Medulla oblongata (tissue), 1 donor: ENCODE results near the gene RALGAPA2.

Source experiments
- DNase-seq: peaks from one replicate; pipeline ENCODE4 v3.0.0-alpha.2; 2015; ENCODE audit errors: extremely low spot score

RALGAPA2 gene

DNA sequence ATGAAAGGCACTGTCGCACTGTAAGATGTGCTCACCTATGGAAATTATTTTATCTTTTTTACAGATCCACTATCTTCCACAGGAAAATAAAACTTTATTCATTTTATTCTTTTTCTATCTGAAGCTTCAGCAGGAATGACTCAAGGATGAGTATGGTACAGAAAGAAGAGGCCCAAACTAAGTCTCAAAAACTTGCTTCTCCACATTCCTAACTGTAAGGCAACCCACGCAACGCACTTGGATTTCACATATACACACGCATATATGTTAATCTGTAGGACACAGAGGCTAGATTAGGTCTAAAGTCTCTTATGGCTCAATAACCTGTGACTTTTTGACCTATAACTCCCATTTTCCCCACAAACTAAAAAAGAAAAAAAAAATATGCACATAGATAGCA is 81.9 kb downstream of the RALGAPA2 start:
- no peak for DNase-seq

DNA sequence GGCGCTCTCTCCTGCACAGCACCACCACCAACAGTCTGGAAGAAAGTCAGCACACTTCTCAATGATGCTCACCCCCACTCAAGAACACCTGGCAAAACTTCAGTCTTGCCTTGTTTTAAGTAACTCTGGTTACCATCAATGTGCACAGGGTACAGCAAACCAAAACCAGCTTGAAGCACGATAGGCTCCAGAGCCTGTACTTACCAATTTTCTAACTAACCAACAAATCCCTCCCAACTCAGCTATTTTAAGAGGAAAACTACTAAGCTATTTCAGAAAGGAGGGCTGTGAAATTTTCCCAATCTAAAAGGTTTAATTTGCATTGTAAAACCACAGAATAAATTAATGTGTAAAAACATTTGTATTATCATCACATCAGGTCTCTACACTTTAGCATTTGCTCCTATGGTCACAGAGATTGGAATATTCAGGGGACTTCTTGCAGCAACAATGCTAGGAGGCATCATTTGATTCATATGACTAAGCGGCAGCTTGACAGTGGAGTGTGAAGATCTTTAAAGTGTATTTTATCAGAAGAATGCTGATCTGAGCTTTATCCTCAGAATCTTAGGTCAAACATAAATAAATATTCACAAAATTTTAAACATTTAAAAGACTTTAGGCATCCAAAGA is 82.8 kb downstream of the RALGAPA2 start:
- no peak for DNase-seq

DNA sequence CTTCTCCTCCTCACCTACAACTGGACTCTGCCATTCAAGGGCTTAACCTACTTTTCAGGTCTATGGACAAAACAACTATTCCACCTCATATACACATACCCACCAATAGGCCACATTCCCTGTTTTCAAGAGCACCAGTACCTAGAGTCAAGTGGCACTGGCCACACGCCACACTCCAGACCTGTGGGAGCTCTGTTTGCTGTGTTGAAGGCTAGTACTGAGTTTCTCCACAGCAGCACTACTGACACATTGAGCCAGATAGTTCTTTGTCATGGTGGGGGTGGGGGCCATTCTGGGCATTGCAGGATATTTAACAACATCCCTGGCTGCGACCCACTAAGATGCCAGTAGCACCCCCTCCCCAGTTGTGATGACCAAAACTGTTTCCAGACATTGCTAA is 84.1 kb downstream of the RALGAPA2 start:
- DNase-seq = no peak

DNA sequence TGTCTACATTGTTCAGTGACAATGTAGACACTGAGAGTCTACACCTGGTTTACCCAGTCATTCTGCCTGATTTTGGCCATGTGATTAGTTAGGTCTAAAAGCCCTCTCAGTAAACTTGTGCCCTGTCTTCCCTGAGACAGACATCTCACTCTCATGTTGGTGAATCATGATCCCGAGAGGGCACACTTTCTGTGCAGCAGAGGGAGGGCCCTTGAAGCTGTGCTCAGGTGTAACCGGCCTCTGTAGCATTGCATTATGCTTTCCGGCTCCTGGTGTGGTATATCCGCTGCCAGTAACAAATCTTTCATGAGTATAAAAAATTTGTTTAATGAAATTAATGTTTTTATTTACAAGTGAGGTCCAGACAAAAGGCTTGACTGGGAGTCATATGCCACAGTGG is 85.0 kb downstream of the RALGAPA2 start:
- no peak for DNase-seq

DNA sequence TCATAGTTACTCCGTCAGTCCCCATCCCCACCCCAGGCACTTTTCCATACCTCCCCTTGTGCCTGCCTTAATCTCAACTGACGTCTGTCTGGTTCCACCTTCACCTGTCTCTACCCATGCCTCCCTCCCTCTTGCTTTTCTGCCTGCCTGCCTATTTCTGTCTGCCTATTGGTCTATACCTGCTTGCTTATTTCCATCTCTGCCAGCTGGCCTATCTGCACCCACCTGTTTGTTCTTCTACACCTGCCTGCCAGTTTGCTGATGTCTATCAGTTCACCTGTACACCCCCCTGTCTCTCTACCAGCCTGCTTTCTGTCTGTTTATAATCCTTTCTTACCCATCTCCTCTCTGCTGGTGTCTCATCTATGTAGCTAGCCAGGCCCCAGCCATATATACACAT is 87.5 kb downstream of the RALGAPA2 start:
- no peak for DNase-seq

DNA sequence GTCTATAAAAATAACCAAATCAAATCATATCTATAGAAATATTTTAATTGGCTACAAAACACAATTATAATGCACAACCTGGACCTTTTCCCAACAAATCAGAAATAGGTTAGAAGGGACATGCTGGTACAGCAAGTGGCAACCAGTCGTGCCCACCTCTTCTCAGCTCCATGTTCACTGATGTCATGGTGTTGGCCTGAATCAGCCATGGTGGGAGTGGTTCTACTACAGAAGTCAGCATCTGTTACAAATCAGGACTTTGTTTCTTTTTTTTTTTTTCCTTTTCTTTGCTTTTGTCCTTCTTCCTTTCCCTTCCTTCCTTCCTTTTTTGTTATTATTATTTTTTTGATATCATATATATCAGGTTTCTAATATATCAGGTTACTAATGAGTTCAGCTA is 91.2 kb downstream of the RALGAPA2 start:
- DNase-seq = no peak

DNA sequence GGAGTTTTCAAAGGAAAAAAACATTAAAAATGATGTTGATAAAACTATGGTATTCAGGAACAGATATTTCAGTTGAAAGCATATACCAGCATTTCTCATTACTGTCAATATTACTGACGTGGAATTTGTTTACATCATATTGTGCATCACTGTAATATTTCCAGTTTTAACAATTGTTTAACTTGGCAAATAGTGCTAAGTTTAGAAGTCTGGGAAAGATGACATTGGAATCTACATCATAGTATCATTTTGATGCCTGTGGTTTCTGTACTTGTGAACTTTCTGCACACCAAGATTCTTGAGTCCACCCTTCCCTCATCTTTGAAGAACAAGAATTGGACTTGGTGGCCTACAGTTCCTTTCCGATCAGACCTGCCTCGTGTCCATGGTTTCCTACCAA is 98.1 kb downstream of the RALGAPA2 start:
- no peak for DNase-seq

DNA sequence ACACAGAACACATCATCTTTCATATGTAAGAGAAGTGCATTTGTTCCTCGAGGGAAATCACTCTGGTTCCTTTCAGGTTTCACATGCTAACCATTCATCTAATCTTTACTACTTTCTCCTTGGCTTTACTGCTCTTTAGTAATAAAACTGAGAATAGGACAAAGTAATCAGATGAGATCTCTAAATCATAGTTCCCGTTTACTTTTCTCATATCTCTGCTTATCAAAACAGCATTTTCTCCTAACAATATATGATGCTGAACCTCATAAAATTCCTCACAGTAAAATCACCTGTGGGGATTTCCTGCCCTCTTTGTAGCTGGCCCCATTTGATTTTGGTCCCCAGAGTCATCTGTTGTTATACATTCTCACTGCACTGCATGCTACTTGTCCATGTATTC is 100.2 kb downstream of the RALGAPA2 start:
- DNase-seq = no peak

DNA sequence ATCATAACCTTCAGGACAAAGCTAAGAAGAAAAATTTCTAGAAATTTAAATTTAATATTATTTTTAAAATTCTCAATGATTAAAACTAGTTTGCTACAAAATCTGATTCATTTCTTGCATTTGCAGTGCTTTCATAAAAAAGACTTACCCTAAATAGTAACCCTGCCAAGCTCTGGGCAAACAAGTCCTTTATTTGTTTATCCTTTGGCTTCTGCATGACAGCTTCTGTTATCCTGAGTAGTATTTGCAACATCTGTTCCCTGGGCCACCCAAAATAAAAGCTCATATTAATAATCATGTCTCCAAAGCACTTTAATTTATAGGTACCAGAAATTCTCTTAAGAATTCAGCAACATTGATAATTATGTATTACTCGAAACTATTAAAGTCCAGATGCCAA is 101.3 kb downstream of the RALGAPA2 start:
- no peak for DNase-seq

DNA sequence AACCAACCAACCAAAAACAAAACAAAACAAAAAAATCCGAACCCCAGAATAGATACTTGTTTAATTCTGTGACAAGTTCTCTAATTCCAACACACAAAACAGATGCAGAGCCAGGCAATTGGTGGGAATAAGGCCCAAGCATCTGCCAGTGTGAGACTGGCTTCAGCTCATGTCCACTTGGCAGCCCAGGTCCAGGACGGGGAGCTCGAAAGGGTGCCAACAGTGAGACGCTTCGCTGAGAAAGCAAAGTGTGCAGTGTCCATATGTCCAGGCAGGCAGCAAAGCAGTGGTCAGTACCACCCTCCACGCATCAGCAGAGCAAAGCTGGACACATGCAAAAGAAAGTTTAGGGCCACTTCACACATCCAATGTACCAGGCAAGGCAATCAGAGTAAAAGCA is 102.9 kb downstream of the RALGAPA2 start:
- peak; percentile 41 for DNase-seq

DNA sequence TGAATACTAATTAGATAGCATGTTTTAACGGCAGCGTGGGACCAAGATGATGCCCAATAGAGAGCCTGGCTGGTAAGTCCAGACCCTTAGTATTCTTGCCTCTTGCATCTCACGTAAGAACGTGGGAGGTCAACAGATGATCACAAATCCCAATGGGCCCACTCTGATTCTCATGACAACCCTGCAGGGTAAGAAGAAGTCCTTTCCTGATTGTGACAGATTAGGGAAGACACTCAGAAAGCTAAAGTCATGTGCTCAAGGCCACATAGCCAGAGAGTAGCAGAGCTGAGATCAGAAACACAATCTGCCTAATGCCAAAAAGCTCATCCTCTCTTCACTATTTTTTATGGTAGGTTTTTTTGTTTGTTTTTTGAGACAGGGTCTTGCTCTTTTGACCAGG is 103.8 kb downstream of the RALGAPA2 start:
- DNase-seq = no peak

DNA sequence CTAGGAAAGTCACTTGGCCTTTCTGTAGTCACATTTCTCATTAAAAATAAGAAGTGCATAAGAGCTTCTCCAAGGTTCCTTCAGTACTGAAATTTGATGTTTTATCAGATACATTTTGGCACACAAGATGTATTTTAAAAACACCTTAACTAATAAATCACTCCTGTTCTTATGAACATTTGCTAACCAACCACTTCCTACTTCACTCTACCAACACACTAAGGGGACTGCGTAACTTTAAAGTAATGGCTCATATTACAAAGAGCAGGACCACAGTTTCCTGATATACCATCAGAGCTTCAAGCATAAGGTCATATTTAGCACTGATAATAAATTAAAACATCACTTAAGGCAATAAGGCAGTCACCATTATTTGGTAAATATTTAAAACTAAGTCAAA is 104.4 kb downstream of the RALGAPA2 start:
- no peak for DNase-seq

DNA sequence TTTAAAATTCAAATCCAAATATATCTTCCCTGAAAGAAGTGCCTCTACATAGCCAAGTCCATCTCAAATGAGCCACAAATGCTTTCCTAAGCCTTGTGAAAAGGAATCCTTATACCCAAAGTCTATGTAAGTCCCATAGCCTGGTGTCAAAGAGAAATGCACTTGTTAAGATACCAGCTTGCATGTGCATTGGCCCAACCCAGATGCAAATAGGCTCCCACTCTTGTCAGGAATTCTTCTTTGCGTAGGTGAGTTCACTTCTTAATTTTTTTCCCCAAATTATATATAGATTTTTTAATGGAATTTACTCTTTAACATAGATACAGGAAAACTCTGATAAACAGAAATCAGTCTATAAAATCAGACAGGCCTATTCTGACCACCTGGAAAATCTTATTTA is 105.6 kb downstream of the RALGAPA2 start:
- DNase-seq = no peak

DNA sequence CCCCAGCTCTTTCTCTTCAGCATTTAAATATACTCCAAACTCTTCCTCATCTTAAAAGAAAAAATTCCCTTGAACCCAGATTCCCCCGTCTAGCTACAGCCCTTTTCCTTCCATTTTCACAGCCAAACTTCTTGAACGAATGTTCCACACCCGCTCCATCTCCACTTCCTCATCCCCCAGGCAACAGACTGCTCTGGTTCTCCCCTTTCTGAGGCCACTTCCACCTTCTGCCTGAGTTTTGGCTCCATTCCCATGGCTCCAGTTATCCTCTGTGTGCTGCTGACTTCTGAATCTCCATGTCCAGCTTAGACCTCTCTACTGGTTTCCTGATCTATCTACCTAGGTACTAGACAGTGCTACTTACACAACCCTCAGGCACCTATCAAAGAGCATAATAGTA is 106.4 kb downstream of the RALGAPA2 start:
- peak; percentile 45 for DNase-seq

DNA sequence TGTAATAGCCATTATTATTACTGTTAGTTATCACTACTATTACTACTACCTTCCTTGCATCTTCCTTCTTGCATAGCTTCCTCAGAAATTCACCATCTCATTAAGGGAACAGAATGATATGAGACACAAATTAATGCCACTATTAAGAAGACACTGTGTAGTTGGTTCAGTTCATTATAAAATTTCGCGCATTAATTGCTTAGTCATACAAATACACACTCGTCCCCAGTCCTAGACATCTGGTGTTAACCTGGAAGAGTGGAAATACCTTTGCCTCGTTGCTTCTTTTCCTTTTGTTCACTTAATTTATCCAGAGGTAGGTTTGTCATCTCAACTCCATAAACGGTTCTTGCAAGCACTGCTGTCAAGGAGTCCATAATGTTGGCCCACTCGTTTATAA is 107.5 kb downstream of the RALGAPA2 start:
- DNase-seq = no peak

DNA sequence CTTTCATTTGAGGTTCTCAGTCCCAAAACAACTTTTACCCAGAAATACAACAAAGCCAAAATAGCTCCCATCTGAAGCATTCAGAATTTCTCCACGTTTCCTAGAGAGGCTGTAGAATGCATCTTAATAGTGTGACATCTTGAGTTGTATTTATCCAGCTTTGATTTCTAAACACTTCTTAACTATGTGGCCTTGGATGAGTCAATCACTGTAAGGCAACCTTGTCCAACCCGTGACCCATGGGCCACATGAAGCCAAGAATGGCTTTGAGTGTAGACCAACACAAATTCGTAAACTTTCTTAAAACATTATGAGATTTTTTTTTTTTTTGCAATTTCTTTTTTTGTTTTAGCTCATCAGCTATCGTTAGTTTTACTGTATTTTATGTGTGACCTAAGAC is 108.1 kb downstream of the RALGAPA2 start:
- DNase-seq = no peak

DNA sequence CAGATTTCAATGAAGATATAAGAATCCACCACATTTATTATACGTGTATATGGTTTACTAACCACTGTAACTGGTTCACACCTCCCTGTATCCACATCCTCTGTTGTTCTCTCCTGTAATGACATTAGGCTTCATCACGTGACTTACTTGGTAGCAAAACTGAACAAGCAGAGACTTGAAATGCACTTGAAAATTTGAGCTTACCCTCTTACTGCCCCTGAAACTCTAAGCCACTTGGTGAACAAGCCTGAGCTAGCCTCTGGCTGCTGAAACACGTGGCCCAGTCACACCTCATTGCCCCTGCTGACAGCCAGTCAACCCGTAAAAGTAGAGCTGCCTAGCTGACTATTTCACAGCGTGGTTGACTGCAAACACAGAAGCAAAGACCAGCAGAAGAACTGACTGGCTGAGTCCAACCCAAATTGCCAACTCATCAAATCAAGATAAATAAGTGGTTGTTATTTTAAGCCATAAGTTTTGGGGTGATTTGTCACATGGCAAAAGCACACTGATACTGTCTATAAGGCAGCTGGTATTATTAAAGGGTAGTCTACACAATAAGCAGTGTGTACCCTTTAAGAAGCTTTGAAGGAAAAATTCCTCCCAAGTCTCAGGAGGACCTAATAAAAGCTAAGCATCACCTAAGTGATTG is 109.0 kb downstream of the RALGAPA2 start:
- DNase-seq = no peak

DNA sequence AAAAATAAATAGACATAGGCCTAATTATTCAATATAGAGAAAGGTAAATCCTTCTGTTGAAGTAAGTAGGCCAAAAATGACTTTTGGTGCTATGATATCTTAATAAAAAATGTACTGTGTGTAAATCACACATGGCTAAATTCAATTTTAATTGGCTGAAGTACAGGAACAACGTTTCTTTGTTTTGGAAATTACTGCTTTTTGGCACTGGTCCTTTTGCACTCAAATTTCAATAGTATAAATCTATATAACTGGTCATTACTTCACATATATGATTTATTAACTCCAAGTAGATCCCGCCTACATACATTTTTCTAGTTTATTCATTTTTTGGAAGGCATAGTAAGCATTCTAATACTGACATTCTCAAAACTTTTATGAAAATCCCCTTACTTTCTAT is 114.5 kb downstream of the RALGAPA2 start:
- DNase-seq = no peak

DNA sequence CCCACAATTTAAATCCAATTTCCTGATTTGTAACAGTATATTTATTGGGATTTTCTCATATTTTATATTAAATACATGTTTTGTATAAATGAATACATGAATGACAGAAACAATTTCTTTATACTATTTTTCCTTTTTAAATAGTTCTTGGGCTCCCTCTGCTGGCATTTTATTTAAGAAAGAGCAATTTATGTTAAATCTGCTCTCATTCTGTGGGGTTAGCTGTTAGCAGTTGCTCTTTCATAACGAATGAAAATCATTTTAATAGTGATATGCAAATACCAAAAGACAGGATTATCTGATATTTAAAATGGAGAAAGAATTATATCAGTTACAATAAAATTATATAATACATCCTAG is 118.3 kb downstream of the RALGAPA2 start:
- peak; percentile 69 for DNase-seq

DNA sequence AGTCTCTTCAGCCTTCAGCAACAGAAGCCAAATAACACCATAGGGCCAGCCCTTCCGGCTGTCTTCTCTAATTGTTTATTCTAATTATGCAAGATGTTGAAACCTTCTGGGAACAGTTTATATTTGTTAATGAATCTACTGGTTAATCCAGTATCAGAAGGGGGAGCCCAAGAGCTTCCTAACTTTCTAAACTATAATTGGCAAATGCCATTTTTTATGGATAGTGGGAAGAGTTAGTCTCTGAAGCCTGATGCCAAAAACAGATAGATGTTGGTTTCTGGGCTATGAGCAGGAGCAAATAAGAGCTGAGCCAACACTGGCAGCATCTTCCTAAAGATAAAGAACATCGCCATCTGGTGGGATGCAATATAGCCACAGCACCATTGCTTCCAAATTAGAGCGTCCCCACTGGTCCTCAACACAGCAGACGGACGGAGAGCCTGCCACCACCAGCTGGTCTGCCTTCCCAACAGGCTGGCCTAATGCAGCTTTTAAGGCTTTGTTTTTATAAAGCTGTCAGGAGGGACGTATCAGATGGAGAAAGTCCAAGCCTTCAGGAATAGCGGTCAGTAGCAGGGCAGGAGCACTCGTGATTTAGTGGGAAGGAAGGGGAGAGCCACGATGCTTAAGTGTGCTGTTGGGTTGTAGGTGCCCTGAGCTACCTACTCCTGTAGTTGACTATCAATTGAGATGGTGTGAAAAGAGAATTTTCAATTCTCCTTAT is 118.8 kb downstream of the RALGAPA2 start:
- peak; percentile 67 for DNase-seq

DNA sequence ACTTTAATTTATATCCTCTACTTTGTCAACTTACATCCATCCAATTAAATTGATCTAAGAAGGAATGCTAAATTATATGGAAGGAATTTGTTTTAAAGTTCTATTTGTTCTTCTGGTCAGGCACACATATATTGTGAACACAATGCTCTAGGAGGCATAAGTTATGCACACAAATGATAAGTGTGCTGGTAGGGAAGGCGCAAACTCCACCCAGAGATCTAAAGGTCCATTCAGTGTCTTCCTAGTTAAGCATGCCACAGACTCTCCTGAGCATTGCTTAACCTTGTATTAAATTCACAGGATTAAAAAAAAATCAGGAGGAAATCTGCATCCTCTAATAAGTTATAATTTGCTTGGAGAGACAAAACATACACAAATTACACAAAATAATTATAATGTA is 127.3 kb downstream of the RALGAPA2 start:
- DNase-seq = no peak

DNA sequence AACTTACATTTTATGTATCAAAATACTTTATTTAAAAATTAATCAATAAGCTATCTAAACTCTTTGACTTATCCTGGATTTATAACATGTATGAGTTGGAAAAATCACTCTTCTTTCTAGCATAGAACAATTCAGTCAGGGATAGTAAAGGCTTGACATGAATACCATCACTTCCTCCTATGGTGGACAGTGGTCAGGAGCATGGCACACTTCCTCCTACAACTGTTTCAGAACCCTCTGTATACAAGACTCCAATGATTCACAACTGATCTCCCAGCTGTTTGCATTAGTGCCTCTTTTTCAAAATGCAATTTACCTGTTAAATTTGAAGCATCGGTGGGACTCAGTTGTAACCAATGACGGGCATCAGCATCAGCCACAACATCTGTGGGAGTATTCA is 129.7 kb downstream of the RALGAPA2 start:
- no peak for DNase-seq

DNA sequence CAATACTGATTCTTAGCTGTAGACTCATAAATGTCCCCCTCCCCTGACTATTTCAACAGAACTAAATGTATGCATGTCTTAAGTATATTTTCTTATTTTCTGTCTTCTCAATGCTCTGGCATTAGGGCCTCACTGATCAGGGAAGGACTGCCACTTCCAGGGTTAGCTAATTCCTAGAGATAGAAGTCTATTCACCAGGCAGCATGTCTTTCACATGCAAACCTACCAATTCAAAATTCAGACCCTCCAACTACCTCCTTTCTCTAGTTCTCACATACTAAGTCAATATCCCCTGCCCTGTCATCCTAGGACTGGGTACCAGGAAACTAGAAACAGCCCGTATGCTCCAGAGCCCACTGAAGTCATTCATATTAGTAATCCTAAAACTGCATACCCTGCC is 132.3 kb downstream of the RALGAPA2 start:
- DNase-seq = no peak
